DMS79 treated with DMSO at 0.1 percent for 48 hours (cell line): ENCODE data around the gene GLRB.
"Not testable (repeated sequence)": the region's sequence is repeated elsewhere in the genome, so short reads cannot be mapped to it uniquely, and the experiment has no call there.

Experiments
- DNase-seq: peaks from one replicate; lab custom pipeline; 2025; lab: John Stamatoyannopoulos, UW

GLRB gene

GRCh38 chr4:157128395-157128794 lies 52.4 kb downstream of the GLRB start:
- DNase-seq: no peak

GRCh38 chr4:157141976-157142375 lies 66.0 kb downstream of the GLRB start:
- no peak for DNase-seq

GRCh38 chr4:157143369-157143768 lies 67.4 kb downstream of the GLRB start:
- no peak for DNase-seq

- DNase-seq: no peak
These were observed 75.8 kb downstream of the GLRB start for GRCh38 chr4:157151711-157152110.

GRCh38 chr4:157165935-157166610 lies 90.1 kb downstream of the GLRB start:
- DNase-seq: peak; percentile 3

GRCh38 chr4:157170321-157170720 lies 94.4 kb downstream of the GLRB start:
- DNase-seq: no peak

- no peak for DNase-seq
These were observed 96.1 kb downstream of the GLRB start for GRCh38 chr4:157172011-157172410.

- DNase-seq: not testable (repeated sequence)
These were observed 104.3 kb downstream of the GLRB start for GRCh38 chr4:157180268-157180667.

- DNase-seq: no peak
These were observed 108.3 kb downstream of the GLRB start for GRCh38 chr4:157184300-157184699.

- no peak for DNase-seq
These were observed 109.4 kb downstream of the GLRB start for GRCh38 chr4:157185363-157185762.

- DNase-seq: no peak
These were observed 119.4 kb downstream of the GLRB start for GRCh38 chr4:157195374-157195773.

GRCh38 chr4:157196046-157196445 lies 120.1 kb downstream of the GLRB start:
- no peak for DNase-seq

- DNase-seq: no peak
These were observed 128.8 kb downstream of the GLRB start for GRCh38 chr4:157204634-157205244.

GRCh38 chr4:157217708-157218107 lies 141.8 kb downstream of the GLRB start:
- no peak for DNase-seq

- DNase-seq: no peak
These were observed 143.9 kb downstream of the GLRB start for GRCh38 chr4:157219711-157220370.

GRCh38 chr4:157220371-157220881 lies 144.5 kb downstream of the GLRB start, which contains the start of gene GRIA2:
Gene GRIA2 (plus strand): TSS chr4:157220728. CDS start chr4:157221043, 315 bp downstream.
- peak; percentile 39 for DNase-seq

- no peak for DNase-seq
These were observed 145.5 kb downstream of the GLRB start for GRCh38 chr4:157221426-157221894.
